Suppressor macrophage (primary cell): Measurements from ENCODE around the gene MAMDC2.

ENCODE experiments used
- DNase-seq, 4 experiments: peaks; one replicate each; pipeline ENCODE4 v3.0.0-alpha.2; 2020 to 2022

The MAMDC2 gene

GRCh38 chr9:70108181-70108580, 64.5 kb downstream of the MAMDC2 start:
- DNase-seq, result no peak

DNA sequence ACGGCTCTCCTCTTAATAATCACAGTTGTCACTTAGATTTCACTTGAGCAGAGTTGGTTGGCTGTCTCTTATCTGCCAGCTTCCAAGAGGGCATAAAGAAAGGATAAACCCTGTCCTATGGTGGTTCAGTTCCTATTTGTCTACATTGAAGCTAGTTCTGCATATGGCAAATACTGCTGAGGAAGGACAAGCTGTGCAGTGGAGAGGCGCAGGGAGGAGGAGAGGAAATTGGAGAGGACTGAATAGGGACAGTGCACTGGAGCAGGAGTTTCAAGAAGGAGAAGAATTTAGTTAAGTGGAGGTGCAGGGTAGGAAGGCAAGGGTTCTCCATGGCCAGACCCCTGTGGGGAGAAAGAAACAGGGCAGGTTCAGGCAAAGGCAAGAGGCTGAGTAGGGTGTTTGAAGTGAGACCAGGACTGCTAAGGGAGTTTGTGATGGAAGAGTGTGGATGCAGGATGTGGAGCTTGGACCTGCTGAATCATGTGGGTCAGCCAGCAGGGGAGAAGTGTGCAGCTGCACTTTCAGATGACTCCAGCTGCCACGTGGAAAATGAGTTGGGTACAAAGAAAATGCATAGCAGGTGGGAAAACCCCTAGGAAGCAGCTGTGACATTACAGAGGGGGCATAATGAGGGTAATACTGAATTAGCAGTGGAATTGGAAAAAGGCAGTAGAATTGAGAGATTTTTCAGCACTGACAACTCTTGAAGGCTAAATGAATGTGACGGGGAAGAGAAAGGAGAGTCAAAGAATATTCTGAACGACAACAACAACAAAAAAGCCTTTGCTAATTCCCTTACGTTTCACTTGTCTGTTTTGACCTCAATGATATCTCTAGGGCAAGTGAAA, 66.8 kb downstream of the MAMDC2 start:
- DNase-seq, result peak in 3 of 4 experiments; percentile 23 to 39 (median 31)

DNA sequence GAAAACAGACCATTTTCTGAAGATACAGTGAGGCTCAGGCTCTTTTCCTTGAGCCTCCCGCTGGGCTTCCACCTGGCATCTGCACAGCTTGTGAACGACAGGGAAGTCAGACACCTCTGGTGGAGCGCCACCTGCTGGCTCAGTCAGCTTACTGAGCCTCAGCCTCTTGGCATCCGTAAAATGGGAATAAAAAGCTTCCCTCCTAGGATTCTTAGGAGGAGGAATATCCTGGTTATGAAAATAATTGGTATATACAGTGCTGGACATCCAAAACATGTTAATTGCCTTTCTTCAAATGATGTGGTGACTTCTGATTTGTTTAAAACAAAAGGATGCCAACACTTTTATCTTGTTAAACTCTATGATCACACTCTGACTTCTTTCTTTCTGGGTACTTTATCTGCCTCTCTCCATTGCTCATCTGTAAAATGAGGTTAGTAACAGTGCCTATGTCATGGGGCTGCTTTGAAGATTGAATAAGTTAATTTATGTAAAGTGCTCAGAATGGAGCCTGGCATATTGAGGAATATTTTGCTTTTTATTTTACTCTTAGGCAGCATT, 67.5 kb downstream of the MAMDC2 start:
- peak; percentile 71 to 88 (median 80) for DNase-seq

- DNase-seq, result no peak
These were observed 68.1 kb downstream of the MAMDC2 start for GRCh38 chr9:70111641-70112236.

DNA sequence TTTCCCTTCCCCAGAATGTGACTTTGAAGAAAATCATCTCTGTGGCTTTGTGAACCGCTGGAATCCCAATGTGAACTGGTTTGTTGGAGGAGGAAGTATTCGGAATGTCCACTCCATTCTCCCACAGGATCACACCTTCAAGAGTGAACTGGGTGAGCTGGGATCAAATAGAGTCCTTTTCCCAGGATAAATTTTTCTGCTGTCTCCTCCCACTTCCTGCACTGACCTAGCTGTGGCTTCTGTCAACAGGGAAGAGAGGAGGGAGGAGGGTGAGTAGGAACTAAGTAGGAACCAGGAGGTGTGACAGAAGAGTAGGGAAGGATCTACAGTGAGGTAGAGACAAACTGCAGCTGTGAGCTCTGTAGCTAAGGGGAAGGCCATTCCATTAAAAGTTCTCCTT, 69.3 kb downstream of the MAMDC2 start:
- DNase-seq, result no peak

DNA sequence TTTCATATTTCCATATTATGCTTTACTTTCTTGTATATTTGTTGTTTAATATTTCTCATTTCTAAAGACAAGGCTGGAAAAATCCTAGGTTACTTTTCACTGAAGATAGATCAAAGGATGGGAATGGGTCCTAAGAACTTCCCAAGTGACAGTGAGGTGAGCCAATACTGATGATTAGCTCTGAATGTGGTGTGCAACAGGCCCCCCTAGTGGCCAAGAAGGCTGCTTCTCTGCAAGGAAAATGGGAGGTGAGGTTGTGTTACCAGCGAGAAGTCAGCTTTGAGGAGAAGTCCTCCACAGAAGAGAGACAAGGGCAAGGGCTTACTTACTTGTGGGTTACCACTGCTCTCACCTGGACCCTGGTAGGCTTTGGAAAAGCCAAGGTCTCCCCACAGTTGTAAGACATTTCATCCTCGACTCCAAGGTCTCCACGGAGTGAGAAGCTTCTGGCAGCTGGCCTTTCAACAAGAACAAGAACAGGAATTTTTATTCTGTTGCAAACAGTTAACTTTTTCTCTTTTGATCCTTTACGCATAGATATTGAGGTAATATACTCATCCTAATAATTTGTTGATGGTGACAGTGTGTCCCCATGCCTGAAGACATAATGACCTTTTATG, 69.9 kb downstream of the MAMDC2 start:
- DNase-seq, result peak; percentile 56 to 76 (median 71)

DNA sequence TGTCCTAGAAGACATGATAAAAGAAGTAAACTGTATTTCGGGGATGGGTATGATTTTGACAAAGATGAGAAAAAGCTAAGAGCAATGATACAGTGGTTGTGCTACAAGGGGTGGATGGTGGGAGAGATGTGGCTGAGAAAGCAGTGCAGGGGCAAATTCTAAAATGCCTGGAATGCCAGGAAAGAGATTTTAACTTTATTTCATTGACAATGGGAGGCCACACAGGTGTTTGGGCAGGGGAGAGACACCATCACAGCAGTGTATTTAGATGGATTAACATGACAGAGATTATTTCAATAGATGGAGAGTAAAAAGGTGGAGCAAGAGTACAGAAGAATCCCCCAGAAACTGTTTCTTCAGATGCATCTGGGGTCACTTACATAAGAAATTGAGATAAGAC, 71.2 kb downstream of the MAMDC2 start:
- no peak for DNase-seq

DNA sequence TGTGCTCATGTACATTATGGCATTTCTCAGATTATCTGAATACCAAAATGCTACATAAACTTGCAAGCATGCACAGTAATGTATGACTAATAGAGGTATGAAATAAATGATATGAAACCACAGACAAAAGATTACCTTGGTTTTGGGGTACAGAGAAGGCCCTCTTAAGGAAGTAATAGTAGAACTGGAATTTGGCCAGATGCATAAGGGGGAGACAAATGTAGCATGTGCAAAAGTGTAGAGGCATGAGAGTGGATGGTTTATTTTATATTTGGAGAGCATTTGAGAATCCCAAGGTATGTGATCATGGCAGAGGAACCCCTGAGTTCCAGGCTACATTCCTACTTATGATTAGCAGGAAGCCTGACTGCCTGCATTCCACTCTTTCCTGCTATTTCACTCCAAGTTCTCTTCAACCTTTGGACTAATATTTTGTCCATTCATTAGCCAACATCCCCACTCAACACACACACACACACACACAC, 74.2 kb downstream of the MAMDC2 start:
- no peak for DNase-seq

DNA sequence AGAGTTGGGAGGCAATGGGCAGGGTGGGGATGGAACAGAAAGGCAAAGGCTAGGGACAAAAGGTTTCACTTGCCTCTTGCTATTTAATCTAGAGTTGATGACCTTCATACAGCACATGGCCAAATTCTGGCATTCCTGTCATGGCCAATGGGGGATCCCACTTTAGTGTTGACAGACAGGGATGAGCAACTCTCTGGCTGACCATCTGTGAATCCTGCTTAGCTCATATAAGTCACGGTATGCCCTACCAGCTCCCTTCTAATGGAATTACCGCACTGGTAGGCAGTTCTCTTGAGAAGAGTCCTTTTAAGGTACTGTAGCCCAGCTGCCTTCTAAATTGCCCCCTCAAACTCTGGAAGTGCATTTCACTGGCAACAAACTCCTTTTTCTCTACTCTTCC, 76.1 kb downstream of the MAMDC2 start:
- no peak for DNase-seq

DNA sequence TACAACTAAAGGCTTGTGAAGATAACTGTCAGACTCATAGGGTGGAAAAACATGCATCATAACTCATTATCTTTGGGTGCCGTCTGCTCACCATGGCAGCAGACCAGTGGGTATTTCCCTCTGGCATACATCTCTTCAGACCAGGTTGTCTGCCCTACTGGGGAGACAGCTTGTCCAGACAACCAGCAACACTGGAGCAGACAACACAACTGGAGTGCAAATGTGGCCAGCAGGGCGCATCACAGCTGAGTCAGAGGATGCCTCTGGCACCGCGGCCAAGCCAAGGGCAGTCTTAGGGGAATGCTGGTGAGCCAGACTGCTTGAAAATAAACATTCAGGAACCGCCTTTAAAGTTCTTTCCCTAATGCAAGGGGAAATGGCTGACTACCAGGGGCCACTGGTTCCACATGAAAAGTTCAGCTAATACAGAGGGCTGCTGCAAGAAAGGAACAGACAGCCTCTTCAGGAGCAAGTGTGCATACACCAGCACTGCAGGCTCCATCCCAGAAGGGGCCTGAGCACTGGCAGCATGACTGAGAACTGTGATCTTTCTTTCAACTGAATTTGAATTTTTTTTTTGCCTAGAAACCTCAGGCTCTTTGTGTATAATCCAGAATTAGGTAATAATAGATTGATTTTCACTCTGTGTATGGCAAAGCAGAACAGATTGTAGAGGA, 77.3 kb downstream of the MAMDC2 start:
- DNase-seq, result no peak

DNA sequence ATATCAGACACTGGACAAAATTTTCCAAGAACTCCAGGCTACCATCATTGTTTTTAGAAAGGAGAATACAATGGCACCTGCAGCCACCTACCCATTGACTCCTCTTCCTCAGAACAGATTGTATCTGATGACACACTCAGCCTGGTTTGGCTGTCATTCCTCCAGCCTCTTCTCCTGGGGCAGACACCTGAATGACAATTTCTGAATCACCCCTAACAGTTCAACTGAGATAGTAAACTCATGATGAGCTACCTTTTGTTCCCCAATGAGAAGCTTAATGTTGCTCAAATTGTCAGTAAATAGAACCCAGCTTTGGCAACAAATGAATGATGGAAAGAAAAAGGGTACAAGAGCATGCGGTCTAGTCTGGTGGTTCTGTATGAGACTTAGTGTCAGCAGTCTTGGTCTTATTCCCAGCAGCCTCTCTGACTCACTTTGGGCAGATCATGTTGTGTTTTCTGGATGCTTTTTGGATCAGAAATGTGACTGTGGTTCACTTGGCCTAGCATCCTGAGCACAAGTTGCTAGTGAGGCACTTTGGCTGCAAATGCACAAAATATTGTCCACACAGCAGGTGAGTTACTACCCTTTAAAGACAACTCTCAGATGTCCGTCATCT, 78.3 kb downstream of the MAMDC2 start:
- DNase-seq, result no peak

- no peak for DNase-seq
These were observed 80.0 kb downstream of the MAMDC2 start for GRCh38 chr9:70123695-70124094.

GRCh38 chr9:70125621-70126263, 82.1 kb downstream of the MAMDC2 start:
- DNase-seq, result no peak

- no peak for DNase-seq
These were observed 83.4 kb downstream of the MAMDC2 start for GRCh38 chr9:70127036-70127435.

GRCh38 chr9:70127540-70128416, 84.1 kb downstream of the MAMDC2 start:
- no peak for DNase-seq

GRCh38 chr9:70130266-70130665, 86.6 kb downstream of the MAMDC2 start:
- DNase-seq, result peak in 3 of 4 experiments; percentile 15 to 44 (median 16)

GRCh38 chr9:70131296-70131695, 87.6 kb downstream of the MAMDC2 start:
- DNase-seq, result no peak

GRCh38 chr9:70133253-70134208, 89.9 kb downstream of the MAMDC2 start:
- DNase-seq, result no peak

DNA sequence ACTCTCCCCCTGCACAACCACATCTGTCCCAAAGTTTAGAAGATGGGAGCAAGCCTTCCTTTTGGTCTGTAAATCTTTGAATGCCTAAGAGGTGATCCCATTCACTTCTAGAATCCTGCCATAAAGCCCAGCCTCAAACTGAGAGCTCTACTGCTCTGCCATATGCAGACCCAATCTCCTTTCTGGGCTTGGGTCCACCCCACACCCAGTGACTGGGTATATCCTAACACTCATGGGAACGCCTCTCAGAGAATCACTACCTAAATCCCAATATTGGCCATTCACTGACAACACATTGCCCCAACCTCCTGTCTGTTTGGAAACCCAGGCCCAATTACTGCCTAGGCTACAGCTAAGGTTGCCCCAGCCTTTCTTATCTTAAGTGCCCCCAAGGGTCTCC, 90.7 kb downstream of the MAMDC2 start:
- no peak for DNase-seq
